Suppressor macrophage (primary cell): ENCODE measurements around the gene C5AR1.
"Not testable (repeated sequence)": the region's sequence is repeated elsewhere in the genome, so short reads cannot be mapped to it uniquely, and the experiment has no call there.

Experiments used
- DNase-seq, 4 experiments: peaks; one replicate each; pipeline ENCODE4 v3.0.0-alpha.2; 2020 to 2022

C5AR1 gene

DNA sequence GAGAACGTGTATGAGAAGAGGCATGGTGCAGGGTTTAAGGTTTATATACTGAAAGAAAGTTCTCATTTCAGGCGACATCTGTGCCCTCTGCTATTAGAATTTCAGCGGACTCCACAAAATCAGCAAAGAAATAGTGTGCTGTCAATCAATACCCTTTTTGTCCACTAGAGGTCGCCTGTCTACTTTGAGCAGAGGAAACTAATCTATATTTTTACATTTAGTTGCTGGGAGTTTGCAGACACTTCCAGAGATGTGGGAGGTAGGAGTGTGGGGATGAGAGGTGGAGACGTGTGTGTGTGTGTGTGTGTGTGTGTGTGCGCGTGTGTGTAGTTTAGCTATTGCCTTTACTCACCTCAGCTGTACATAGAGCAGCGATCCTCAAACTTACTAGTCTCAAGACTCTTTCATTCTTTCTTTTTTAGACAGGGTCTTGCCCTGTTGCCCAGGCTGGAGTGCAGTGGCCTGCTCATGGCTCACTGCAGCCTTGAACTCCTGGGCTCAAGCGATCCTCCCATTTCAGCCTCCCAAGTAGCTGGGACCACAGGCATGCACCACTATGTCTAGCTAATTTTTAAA, 25.2 kb upstream of the C5AR1 start:
- peak; percentile 77 to 85 (median 80) for DNase-seq

DNA sequence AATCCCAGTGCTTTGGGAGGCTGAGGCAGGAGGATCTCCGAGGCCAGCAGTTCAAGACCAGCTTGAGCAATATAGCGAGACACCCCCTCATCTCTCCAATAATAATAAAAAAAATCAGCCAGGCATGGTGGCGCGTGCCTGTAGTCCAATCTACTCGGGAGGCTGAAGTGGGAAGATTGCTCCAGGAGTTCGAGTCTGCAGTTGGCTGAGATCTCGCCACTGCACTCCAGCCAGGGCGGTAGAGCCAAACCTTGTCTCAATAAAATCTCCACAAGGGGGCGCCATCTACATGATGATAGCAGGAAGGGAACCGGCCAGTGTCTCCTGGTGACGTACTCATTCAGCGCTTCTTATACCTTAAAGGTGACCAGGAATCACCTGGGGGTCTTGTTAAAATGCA, 13.6 kb upstream of the C5AR1 start:
- peak; percentile 89 to 96 (median 92) for DNase-seq

DNA sequence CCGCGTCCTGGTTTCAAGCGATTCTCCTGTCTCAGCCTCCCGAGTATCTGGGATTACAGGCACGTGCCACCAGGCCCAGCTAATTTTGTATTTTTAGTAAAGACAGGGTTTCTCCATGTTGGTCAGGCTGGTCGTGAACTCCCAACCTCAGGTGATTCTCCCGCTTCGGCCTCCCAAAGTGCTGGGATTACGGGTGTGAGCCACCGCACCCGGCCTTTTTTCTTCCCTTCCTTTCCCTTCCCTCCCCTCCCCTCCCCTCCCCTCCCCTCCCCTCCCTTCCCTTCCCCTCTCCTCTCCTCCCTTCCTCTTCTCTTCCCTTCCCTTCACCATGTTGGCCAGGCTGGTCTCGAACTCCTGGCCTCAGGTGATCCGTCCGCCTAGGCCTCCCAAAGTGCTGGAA, 8.8 kb upstream of the C5AR1 start:
- not testable (repeated sequence) for DNase-seq

DNA sequence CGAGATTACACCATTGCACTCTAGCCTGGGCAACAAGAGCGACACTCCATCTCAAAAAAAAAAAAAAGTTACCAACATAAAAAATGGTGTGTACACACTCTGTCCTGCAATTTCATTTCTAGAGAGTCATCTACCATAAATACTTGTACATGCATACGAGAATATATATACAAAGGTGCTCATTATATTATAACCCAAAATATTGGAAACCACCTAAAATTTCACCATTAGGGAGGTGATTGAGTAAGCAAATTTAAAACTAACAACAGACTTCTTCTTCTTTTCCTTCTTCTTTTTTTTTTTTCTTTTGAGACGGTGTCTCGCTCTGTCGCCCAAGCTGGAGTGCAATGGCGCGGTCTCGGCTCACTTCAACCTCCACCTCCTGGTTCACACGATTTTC, 7.4 kb upstream of the C5AR1 start:
- DNase-seq: peak in 2 of 4 experiments; percentile 53

GRCh38 chr19:47303966-47304365, 5.7 kb upstream of the C5AR1 start:
- DNase-seq: no peak

- peak; percentile 83 to 89 (median 87) for DNase-seq
These were observed 4.3 kb upstream of the C5AR1 start for GRCh38 chr19:47305309-47305751.

DNA sequence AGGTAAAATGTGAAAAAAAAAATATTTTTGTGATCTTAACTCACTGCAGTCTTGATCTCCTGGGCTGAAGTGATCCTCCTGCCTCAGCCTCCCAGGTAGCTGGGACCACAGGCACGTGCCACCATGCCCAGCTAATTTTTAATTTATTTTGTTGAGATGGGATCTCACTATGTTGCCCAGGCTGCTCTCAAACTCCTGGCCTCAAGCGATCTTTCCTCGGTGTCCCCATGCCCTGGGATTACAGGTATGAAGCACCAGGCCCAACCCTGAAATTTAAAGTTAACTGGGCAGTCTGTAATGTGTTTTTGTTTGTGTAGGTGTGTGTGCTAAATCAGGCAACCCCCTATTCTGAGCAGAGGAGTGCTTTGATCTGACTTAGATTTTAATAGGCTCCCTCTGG, 3.4 kb upstream of the C5AR1 start:
- no peak for DNase-seq

DNA sequence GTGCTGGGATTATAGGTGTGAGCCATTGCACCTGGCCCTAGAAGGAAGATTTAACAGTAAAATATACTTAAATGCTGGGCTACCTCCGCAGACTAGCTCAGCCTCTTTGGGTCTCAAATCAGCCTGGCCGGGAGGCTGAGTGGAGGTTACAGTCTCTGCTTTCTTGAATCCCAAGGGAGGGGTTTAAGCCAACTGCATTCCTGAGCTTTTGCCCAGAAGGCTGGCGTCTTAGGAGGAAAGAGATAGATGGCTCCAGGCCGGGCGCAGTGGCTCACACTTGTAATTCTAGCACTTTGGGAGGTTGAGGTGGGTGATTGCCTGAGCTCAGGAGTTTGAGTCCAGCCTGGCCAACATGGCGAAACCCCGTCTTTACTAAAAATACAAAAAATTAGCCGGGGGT, 623 bp upstream of the C5AR1 start:
- no peak for DNase-seq

DNA sequence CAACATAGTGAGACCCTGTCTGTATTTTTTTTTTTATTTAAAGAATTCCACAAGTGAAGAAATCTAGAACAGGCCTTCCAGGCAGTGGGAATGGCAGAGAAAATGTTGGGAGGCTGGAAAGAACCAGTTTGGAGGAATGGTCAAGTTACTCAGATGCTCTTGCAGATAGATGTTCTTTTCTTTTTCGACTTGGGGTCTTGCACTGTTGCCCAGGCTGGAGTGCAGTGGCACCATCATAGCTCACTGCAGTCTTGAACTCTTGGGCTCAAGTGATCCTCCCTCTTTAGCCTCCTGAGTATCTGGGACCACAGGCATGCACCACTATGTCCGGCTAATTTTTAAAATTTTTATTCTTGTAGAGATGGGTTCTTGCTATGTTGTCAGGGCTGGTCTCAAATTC, 662 bp downstream of the C5AR1 start:
- DNase-seq: peak in 1 of 4 experiments; percentile 6

GRCh38 chr19:47310819-47311218, 1.2 kb downstream of the C5AR1 start:
- DNase-seq: peak; percentile 83 to 93 (median 91)

DNA sequence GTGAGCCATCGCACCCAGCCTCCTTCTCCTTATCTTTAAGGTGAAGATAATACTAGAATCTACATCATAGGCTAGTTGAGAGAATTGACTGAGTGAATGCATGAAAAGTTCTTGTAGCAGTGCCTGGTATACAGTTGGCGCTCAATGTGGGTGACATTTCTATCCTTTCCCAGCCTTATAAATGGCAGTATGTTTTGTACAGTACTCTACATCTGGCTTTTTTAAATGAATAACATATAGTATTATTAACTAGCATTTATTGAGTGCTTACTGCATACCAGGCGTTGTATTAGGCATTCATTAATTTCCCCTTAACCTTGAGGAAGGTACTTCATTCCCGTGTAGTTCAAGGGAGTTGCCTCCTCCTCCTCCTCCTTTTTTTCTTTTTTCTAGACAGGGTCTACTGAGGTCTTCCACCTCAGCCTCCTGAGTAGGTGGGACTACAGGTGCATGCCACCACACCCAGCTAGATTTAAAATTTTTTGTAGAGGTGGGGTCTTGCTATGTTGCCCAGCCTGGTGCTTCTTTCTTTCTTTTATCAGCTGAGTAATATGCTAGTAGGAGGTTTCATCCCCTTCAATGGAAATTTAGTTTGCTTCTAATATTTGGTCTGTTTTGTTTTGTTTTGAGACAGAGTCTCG, 2.8 kb downstream of the C5AR1 start:
- DNase-seq: no peak

- peak in 3 of 4 experiments; percentile 54 to 69 (median 61) for DNase-seq
These were observed 4.2 kb downstream of the C5AR1 start for GRCh38 chr19:47313754-47314295.

- peak; percentile 96 to 99 (median 97) for DNase-seq
These were observed 5.6 kb downstream of the C5AR1 start for GRCh38 chr19:47315125-47315821.

DNA sequence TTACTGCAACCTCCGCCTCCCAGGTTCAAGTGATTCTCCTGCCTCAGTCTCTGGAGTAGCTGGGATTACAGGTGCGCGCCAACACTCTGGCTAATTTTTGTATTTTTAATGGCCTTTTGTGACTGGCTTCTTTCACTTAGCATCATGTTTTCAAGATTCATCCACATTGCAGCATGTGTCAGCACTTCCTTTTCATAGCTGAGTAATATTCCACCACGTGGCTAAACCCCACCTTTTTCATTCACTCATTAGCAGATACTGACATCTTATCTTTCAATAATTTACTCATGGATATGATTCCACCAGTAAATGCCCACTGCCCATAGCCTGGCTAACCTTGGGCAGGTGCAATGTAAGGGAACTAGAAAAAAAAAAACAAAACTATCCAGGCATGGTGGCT, 6.9 kb downstream of the C5AR1 start:
- peak in 2 of 4 experiments; percentile 37 to 45 for DNase-seq

DNA sequence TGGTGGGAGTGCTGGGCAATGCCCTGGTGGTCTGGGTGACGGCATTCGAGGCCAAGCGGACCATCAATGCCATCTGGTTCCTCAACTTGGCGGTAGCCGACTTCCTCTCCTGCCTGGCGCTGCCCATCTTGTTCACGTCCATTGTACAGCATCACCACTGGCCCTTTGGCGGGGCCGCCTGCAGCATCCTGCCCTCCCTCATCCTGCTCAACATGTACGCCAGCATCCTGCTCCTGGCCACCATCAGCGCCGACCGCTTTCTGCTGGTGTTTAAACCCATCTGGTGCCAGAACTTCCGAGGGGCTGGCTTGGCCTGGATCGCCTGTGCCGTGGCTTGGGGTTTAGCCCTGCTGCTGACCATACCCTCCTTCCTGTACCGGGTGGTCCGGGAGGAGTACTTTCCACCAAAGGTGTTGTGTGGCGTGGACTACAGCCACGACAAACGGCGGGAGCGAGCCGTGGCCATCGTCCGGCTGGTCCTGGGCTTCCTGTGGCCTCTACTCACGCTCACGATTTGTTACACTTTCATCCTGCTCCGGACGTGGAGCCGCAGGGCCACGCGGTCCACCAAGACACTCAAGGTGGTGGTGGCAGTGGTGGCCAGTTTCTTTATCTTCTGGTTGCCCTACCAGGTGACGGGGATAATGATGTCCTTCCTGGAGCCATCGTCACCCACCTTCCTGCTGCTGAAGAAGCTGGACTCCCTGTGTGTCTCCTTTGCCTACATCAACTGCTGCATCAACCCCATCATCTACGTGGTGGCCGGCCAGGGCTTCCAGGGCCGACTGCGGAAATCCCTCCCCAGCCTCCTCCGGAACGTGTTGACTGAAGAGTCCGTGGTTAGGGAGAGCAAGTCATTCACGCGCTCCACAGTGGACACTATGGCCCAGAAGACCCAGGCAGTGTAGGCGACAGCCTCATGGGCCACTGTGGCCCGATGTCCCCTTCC, 10.5 kb downstream of the C5AR1 start:
- DNase-seq: peak in 1 of 4 experiments; percentile 33

DNA sequence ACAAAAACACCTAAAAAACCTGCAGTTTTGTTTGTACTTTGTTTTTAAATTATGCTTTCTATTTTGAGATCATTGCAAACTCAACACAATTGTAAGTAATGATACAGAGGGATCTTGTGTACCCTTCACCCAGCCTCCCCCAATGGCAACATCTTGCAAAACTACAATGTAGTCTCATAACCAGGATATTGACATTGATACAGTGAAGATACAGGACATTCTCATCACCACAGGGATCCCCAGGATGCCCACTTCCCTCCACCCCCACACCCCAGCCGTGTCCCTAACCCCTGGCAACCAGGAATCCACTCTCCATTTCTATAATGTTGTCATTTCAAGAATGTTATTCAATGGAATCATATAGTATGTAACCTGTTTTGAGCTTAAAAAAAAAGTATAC, 12.0 kb downstream of the C5AR1 start:
- peak; percentile 46 to 56 (median 52) for DNase-seq

GRCh38 chr19:47322058-47322457, 12.4 kb downstream of the C5AR1 start:
- DNase-seq: peak; percentile 78 to 91 (median 84)

- DNase-seq: peak; percentile 47 to 60 (median 57)
These were observed 13.7 kb downstream of the C5AR1 start for GRCh38 chr19:47323409-47323808.

DNA sequence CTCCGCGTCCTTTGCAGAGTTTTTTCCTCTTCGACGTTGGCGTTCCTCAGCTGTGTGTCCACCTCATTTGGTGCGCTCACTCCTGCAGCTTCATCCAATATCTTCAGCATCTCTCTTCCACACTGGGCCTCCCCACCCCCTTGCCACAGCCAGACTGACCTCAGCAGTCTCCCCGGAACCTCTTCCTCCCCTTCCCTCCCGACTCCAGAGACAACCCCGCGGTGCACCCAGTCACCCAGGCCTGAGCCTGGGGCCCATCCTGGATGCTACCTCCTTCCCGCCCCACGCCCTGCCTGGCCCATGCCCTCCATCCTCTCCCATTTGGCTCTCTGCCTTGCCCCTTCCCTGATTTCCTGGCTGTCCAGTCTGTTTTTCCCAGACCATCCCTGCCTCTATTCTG, 14.2 kb downstream of the C5AR1 start:
- peak; percentile 68 to 83 (median 77) for DNase-seq

GRCh38 chr19:47324502-47324901, 14.8 kb downstream of the C5AR1 start:
- DNase-seq: peak; percentile 92 to 97 (median 95)

- DNase-seq: peak; percentile 86 to 96 (median 91)
These were observed 20.8 kb downstream of the C5AR1 start for GRCh38 chr19:47330466-47330869.

GRCh38 chr19:47331490-47331889, 21.8 kb downstream of the C5AR1 start:
- no peak for DNase-seq
